ENCODE measurements around the gene UBAP2L. TPM values are rescaled to one million over a fixed set of nuclear protein-coding genes. Genes with fewer than 3 reads are reported as not detected.

The UBAP2L gene
- total and polyA plus RNA-seq, 10 of the 15 experiments (the other 5 are each of a cell fraction or from before 2014, with no cell fraction given): 49.9 to 198 (median 152) TPM

- TF ChIP-seq BCLAF1 (IDR thresholded peaks at IDR 0.05) (0 out of 2 replicates have a peak, but pooled peaks have one; percentile 19), TAF1 (IDR thresholded peaks at IDR 0.05; ENCODE audit: borderline replicate concordance, low read depth, low read length) (peak; percentile 91), POLR2A (IDR thresholded peaks at IDR 0.05; ENCODE audit: low read depth, low read length) (peak; percentile 98), ZNF207 (IDR thresholded peaks at IDR 0.05; ENCODE audit: borderline replicate concordance) (no peak; the same call in none of the 2 replicates), NFYA (IDR thresholded peaks at IDR 0.05; ENCODE audit: borderline replicate concordance, low read depth, low read length) (no peak), RFX5 (IDR thresholded peaks at IDR 0.05; ENCODE audit: low read depth, low read length) (no peak), SIN3A (IDR thresholded peaks at IDR 0.05; ENCODE audit: low read depth, low read length) (no peak; the same call in 1 of the 2 replicates), BACH1 (IDR thresholded peaks at IDR 0.05; ENCODE audit: borderline replicate concordance) (peak; percentile 80; the same call in 1 of the 2 replicates), EED (IDR thresholded peaks at IDR 0.05; ENCODE audit: low read depth) (peak; percentile 92), ATF7 (IDR thresholded peaks at IDR 0.05; ENCODE audit: low read depth) (0 out of 2 replicates have a peak, but pooled peaks have one; percentile 26), IKZF1 (conservative IDR thresholded peaks at IDR 0.05) (peak; percentile 91), SP1 (IDR thresholded peaks at IDR 0.05; ENCODE audit: low read depth, low read length) (peak; percentile 53), HDGF (IDR thresholded peaks at IDR 0.05) (peak; percentile 87; the same call in 1 of the 2 replicates), SKIL (IDR thresholded peaks at IDR 0.05; ENCODE audit: low read depth, poor library complexity, severe bottlenecking) (no peak), POLR2AphosphoS2 (IDR thresholded peaks at IDR 0.05; ENCODE audit: low read depth, low read length) (peak; percentile 93), SMAD5 (IDR thresholded peaks at IDR 0.05; ENCODE audit: low read depth) (peak; percentile 94), TARDBP (IDR thresholded peaks at IDR 0.05; ENCODE audit: borderline replicate concordance) (peak; percentile 62; the same call in 1 of the 2 replicates), BMI1 (IDR thresholded peaks at IDR 0.05; ENCODE audit: borderline replicate concordance) (peak; percentile 96), MEF2B (IDR thresholded peaks at IDR 0.05; ENCODE audit: partially characterized antibody, poor library complexity, severe bottlenecking) (peak; percentile 52), CHD4 (IDR thresholded peaks at IDR 0.05) (no peak), MXI1 (IDR thresholded peaks at IDR 0.05; ENCODE audit: low read depth, low read length) (peak; percentile 69; the same call in 1 of the 2 replicates), CREM (IDR thresholded peaks at IDR 0.05; ENCODE audit: low read depth) (peak; percentile 98), TBL1XR1 (IDR thresholded peaks at IDR 0.05; ENCODE audit: low read depth, low read length) (0 out of 2 replicates have a peak, but pooled peaks have one; percentile 47)
- TF ChIP-seq, protein P1, sequence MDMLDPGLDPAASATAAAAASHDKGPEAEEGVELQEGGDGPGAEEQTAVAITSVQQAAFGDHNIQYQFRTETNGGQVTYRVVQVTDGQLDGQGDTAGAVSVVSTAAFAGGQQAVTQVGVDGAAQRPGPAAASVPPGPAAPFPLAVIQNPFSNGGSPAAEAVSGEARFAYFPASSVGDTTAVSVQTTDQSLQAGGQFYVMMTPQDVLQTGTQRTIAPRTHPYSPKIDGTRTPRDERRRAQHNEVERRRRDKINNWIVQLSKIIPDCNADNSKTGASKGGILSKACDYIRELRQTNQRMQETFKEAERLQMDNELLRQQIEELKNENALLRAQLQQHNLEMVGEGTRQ (IDR thresholded peaks at IDR 0.05; ENCODE audit: borderline replicate concordance, low read depth, low read length): no peak
- TF ChIP-seq, protein P2, sequence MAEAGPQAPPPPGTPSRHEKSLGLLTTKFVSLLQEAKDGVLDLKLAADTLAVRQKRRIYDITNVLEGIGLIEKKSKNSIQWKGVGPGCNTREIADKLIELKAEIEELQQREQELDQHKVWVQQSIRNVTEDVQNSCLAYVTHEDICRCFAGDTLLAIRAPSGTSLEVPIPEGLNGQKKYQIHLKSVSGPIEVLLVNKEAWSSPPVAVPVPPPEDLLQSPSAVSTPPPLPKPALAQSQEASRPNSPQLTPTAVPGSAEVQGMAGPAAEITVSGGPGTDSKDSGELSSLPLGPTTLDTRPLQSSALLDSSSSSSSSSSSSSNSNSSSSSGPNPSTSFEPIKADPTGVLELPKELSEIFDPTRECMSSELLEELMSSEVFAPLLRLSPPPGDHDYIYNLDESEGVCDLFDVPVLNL (IDR thresholded peaks at IDR 0.05; ENCODE audit: low read depth, low read length): peak; percentile 76
Measured at GRCh38 chr1:154183046-154183915, 37.5 kb upstream of the UBAP2L start (continued).
